H9 (cell line): Measurements from ENCODE around the gene DOCK10. TPM values are rescaled to one million over a fixed set of nuclear protein-coding genes. Genes with fewer than 3 reads are reported as not detected.

Source experiments
- DNase-seq: peaks from one replicate; pipeline ENCODE4 v3.0.0-alpha.2; 2017
- H2AFZ ChIP-seq: one replicate; pipeline ENCODE4 v1.6.1; 2013; ENCODE audit warnings: mild to moderate bottlenecking, low read length, control low read depth, moderate library complexity
- H2AK5ac ChIP-seq: 2 replicates; pipeline ENCODE4 v1.6.1; 2013; ENCODE audit warnings: low read length, control low read depth, mixed read lengths; ENCODE audit not compliant: insufficient read length
- H2BK120ac ChIP-seq: one replicate; pipeline ENCODE4 v1.6.1; 2013; ENCODE audit warnings: low read depth, mild to moderate bottlenecking, low read length, control low read depth, inconsistent platforms; ENCODE audit not compliant: poor library complexity, severe bottlenecking
- H2BK12ac ChIP-seq: 2 replicates; pipeline ENCODE4 v1.6.1; 2013; ENCODE audit warnings: low read length, control low read depth, mixed read lengths, low read depth; ENCODE audit not compliant: insufficient read length
- H2BK15ac ChIP-seq: 2 replicates; pipeline ENCODE4 v1.6.1; 2013; ENCODE audit warnings: low read depth, low read length, control low read depth
- H2BK20ac ChIP-seq: one replicate; pipeline ENCODE4 v1.6.1; 2013; ENCODE audit warnings: low read depth, mild to moderate bottlenecking, low read length, control low read depth, inconsistent platforms; ENCODE audit not compliant: poor library complexity, severe bottlenecking
- H2BK5ac ChIP-seq: 2 replicates; pipeline ENCODE4 v1.6.1; 2013; ENCODE audit warnings: low read length, control low read depth, mixed read lengths; ENCODE audit not compliant: insufficient read length
- H3K14ac ChIP-seq: 2 replicates; pipeline ENCODE4 v1.6.1; 2013; ENCODE audit warnings: low read length, control low read depth; ENCODE audit not compliant: insufficient read depth
- H3K18ac ChIP-seq: 2 replicates; pipeline ENCODE4 v1.6.1; 2013; ENCODE audit warnings: low read depth, mild to moderate bottlenecking, mixed read lengths, low read length, control low read depth; ENCODE audit not compliant: insufficient read length
- H3K23ac ChIP-seq: 2 replicates; pipeline ENCODE4 v1.6.1; 2013; ENCODE audit warnings: low read length, control low read depth, mixed read lengths, low read depth; ENCODE audit not compliant: insufficient read length
- H3K23me2 ChIP-seq: 2 replicates; pipeline ENCODE4 v1.6.1; 2013; ENCODE audit warnings: low read depth, mild to moderate bottlenecking, mixed read lengths, low read length, control low read depth; ENCODE audit not compliant: insufficient read length, poor library complexity, severe bottlenecking
- H3K27ac ChIP-seq: 2 replicates; pipeline ENCODE4 v1.5.1; 2013; ENCODE audit warnings: low read length, control low read depth, mixed read lengths, low read depth; ENCODE audit not compliant: insufficient read length
- H3K27me3 ChIP-seq: 2 replicates; pipeline ENCODE4 v1.6.1; 2013; ENCODE audit warnings: low read length, control low read depth, inconsistent platforms; ENCODE audit not compliant: insufficient read depth
- H3K4ac ChIP-seq: 2 replicates; pipeline ENCODE4 v1.6.1; 2013; ENCODE audit warnings: low read depth, mild to moderate bottlenecking, control low read depth, inconsistent platforms, low read length, moderate library complexity
- H3K4me1 ChIP-seq: 2 replicates; pipeline ENCODE4 v1.6.1; 2013; ENCODE audit warnings: low read length, control low read depth, inconsistent platforms; ENCODE audit not compliant: insufficient read depth
- H3K4me2 ChIP-seq: 2 replicates; pipeline ENCODE4 v1.6.1; 2013; ENCODE audit warnings: low read length, control low read depth, mixed read lengths; ENCODE audit not compliant: insufficient read length, insufficient read depth
- H3K56ac ChIP-seq: 2 replicates; pipeline ENCODE4 v1.6.1; 2013; ENCODE audit warnings: low read depth, mild to moderate bottlenecking, mixed read lengths, low read length, control low read depth; ENCODE audit not compliant: insufficient read length
- H3K79me1 ChIP-seq: 2 replicates; pipeline ENCODE4 v1.6.1; 2013; ENCODE audit warnings: low read depth, mild to moderate bottlenecking, moderate library complexity, low read length, control low read depth, inconsistent platforms; ENCODE audit not compliant: insufficient read depth, poor library complexity, severe bottlenecking
- H3K79me2 ChIP-seq: 2 replicates; pipeline ENCODE4 v1.6.1; 2013; ENCODE audit warnings: low read length, control low read depth, inconsistent platforms; ENCODE audit not compliant: insufficient read depth
- H3K9ac ChIP-seq: 2 replicates; pipeline ENCODE4 v1.6.1; 2013; ENCODE audit warnings: low read length, control low read depth, mixed read lengths; ENCODE audit not compliant: insufficient read length; ENCODE audit errors: extremely low read depth
- H3K9me3 ChIP-seq: one replicate; pipeline ENCODE4 v1.6.1; 2013; ENCODE audit warnings: low read depth, low read length, inconsistent platforms; ENCODE audit not compliant: control insufficient read depth
- H3T11ph ChIP-seq: one replicate; pipeline ENCODE4 v1.6.1; 2013; ENCODE audit warnings: mild to moderate bottlenecking, low read length, control low read depth, inconsistent platforms
- H4K20me1 ChIP-seq: one replicate; pipeline ENCODE4 v1.6.1; 2013; ENCODE audit not compliant: control insufficient read depth, insufficient read length, insufficient read depth
- H4K5ac ChIP-seq: 2 replicates; pipeline ENCODE4 v1.6.1; 2013; ENCODE audit warnings: low read depth, mild to moderate bottlenecking, mixed read lengths, low read length, control low read depth; ENCODE audit not compliant: insufficient read length
- H4K8ac ChIP-seq: replicated peaks from 2 replicates; pipeline ENCODE4 v1.6.1; 2013; ENCODE audit warnings: low read length, control low read depth, mixed read lengths, low read depth; ENCODE audit not compliant: insufficient read length
- H4K91ac ChIP-seq: 2 replicates; pipeline ENCODE4 v1.6.1; 2013; ENCODE audit warnings: low read depth, mild to moderate bottlenecking, moderate library complexity, mixed read lengths, low read length, control low read depth; ENCODE audit not compliant: insufficient read length
- H3K27ac Mint-ChIP-seq, 3 experiments: 2 replicates in 2 of 3; 3 replicates in 1 of 3; pipeline ENCODE4 v1.8.0; 2020 to 2021; ENCODE audit warnings: mixed read lengths in 3 of 3, mild to moderate bottlenecking in 1 of 3, moderate library complexity in 1 of 3
- H3K27me3 Mint-ChIP-seq: 2 replicates; pipeline ENCODE4 v1.8.0; 2021; ENCODE audit warnings: low read depth, mild to moderate bottlenecking, moderate library complexity, mixed read lengths
- H3K36me3 Mint-ChIP-seq, 3 experiments: 2 replicates in 2 of 3; 3 replicates in 1 of 3; pipeline ENCODE4 v1.8.0; 2020 to 2021; ENCODE audit warnings: low read depth in 3 of 3, mixed read lengths in 3 of 3; ENCODE audit not compliant: insufficient read depth in 1 of 3
- H3K4me1 Mint-ChIP-seq, 2 experiments: 2 replicates each; pipeline ENCODE4 v1.8.0; 2020; ENCODE audit warnings: mixed read lengths in 2 of 2
- H3K4me3 Mint-ChIP-seq, 2 experiments: 2 replicates in 1 of 2; 3 replicates in 1 of 2; pipeline ENCODE4 v1.8.0; 2020 to 2021; ENCODE audit warnings: mild to moderate bottlenecking in 2 of 2, mixed read lengths in 2 of 2, moderate library complexity in 1 of 2
- H3K9me3 Mint-ChIP-seq, 2 experiments: 2 replicates in 1 of 2; 3 replicates in 1 of 2; pipeline ENCODE4 v1.8.0; 2020; ENCODE audit warnings: mild to moderate bottlenecking in 2 of 2, mixed read lengths in 2 of 2, moderate library complexity in 1 of 2
- WGBS: extraction: QIAGEN DNeasy Blood & Tissue Kit; methylation state at CpG from one replicate; pipeline ENCODE4 v1.1.7; 2013; ENCODE audit warnings: missing lambda C conversion rate, low lambda C conversion rate, mixed read lengths; ENCODE audit not compliant: insufficient read length; ENCODE audit errors: extremely low coverage; 5-methylcytosine and 5-hydroxymethylcytosine counted together
- total RNA-seq: library from RNA; stranded (reverse); gene quantifications from 2 replicates; pipeline ENCODE4 v1.2.1, GENCODE V29; 2021
- TF ChIP-seq, protein P1 (sequence below): fragments of 200-600 bp; sonication (generic); conservative IDR thresholded peaks from 3 replicates; pipeline ENCODE4 v1.8.0; 2021; ENCODE audit warnings: antibody characterized with exemption, mild to moderate bottlenecking

Gene DOCK10
- total RNA-seq, 1 experiment from 2014 or later, result 0.79 TPM

DNA sequence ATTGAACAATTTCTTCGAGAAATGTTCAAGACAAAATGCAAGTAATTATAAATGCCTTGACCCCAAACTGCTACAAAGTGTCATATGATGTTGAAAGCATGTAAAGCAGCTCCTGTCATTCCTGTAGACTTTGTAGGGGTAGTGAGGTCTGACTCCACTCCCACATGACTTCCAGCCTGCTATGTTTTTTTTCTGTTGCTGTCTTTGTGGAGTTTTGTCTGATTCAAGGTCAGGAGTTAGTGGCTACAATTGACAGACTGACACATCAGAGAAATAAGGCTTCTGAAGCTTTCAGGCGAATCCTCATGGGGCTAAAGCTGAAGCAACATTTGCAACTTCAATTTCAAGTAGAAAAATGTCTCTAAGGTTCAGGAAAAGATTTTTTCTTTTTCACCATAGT lies 262.2 kb downstream of the DOCK10 start:
- Histone ChIP-seq H3K23ac (no peak overlapping the region), H3K27me3 (no peaks in the 10 kb centered on the region), H2AFZ (no peak overlapping the region), H2BK120ac (no peak overlapping the region), H2BK5ac (no peak overlapping the region), H3K9ac (no peak overlapping the region), H3K79me2 (no peaks in the 10 kb centered on the region), H3K9me3 (no peaks in the 10 kb centered on the region), H3K18ac (no peak overlapping the region), H3K4me1 (no peaks in the 10 kb centered on the region; the same call in 1 of the 2 replicates), H3K56ac (no peak overlapping the region), H3T11ph (no peak overlapping the region), H3K14ac (no peak overlapping the region), H3K4ac (no peak overlapping the region), H2BK12ac (no peak overlapping the region), H2BK15ac (no peak overlapping the region), H4K91ac (no peak overlapping the region), H4K8ac (no peak overlapping the region), H2BK20ac (no peak overlapping the region), H4K20me1 (no peaks in the 10 kb centered on the region), H3K4me2 (no peak overlapping the region), H3K23me2 (no peaks in the 10 kb centered on the region), H3K79me1 (no peaks in the 10 kb centered on the region), H4K5ac (no peak overlapping the region), H3K27ac (no peak overlapping the region), H2AK5ac (no peak overlapping the region)
- TF ChIP-seq, protein P1, sequence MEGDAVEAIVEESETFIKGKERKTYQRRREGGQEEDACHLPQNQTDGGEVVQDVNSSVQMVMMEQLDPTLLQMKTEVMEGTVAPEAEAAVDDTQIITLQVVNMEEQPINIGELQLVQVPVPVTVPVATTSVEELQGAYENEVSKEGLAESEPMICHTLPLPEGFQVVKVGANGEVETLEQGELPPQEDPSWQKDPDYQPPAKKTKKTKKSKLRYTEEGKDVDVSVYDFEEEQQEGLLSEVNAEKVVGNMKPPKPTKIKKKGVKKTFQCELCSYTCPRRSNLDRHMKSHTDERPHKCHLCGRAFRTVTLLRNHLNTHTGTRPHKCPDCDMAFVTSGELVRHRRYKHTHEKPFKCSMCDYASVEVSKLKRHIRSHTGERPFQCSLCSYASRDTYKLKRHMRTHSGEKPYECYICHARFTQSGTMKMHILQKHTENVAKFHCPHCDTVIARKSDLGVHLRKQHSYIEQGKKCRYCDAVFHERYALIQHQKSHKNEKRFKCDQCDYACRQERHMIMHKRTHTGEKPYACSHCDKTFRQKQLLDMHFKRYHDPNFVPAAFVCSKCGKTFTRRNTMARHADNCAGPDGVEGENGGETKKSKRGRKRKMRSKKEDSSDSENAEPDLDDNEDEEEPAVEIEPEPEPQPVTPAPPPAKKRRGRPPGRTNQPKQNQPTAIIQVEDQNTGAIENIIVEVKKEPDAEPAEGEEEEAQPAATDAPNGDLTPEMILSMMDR, result no peak
- no CpG with 5 or more reads among the region's 2 CpGs for WGBS
- Mint-ChIP-seq H3K27ac (no peak overlapping the region), H3K36me3 (no peaks in the 10 kb centered on the region), H3K9me3 (no peaks in the 10 kb centered on the region), H3K4me1 (peaks cover 9 to 10% of the 10 kb centered on the region in 2 experiments), H3K4me3 (no peak overlapping the region), H3K27me3 (no peaks in the 10 kb centered on the region)
- DNase-seq, result no peak
